Hematopoietic multipotent progenitor cell (in vitro differentiated cells): Measurements from ENCODE around the gene DOK6. TPM values are rescaled to one million over a fixed set of nuclear protein-coding genes. Genes with fewer than 3 reads are reported as not detected.

Source experiments
- DNase-seq, 3 donors: peaks; one replicate each; pipeline ENCODE4 v3.0.0-alpha.2; 2011 to 2015; ENCODE audit warnings: low read depth in 2 of 3, low spot score in 2 of 3
- total RNA-seq: library from RNA; depleted of rRNA; stranded (reverse); fragments of >200 nt; gene quantifications from one replicate; pipeline ENCODE4 v1.2.3, GENCODE V29; 2012

DOK6 gene
- total RNA-seq, 1 donor = 1.3 TPM

DNA sequence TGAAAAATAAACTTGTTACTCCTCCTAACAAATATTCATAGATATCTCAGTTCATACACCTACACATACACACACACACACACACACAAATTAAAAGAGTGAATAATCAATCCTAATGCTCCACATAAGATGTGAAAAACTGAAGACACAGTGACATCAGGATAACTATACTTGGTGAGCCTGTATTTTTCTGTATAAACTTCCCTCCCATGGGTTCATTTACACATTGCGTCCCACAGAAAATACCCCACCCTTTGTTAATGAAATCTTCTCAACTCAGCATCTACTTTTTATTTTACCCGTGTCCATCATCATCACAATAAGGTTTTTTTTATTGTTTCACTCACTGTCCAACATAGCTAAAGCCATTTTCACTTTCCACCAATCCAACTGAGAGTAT, 486.6 kb downstream of the DOK6 start:
- no peak for DNase-seq

DNA sequence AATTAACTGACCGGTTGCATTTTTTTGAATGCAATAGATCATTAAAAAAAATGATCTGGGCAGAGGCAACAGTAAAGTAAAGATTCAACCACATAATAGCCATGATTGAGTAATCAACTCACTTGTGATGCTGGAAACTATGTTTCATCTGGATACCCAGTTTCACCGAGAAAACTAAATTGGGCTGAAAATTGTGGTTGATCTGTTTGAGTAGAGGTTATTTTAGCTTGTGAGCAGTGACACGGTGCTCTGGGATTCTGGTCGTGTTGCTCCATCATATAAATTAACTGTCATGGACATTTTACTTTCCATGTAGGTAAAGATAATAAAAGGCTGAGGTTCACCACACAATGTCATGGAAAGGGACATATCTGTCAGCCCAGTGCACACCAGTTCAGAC, 488.3 kb downstream of the DOK6 start:
- DNase-seq = no peak

DNA sequence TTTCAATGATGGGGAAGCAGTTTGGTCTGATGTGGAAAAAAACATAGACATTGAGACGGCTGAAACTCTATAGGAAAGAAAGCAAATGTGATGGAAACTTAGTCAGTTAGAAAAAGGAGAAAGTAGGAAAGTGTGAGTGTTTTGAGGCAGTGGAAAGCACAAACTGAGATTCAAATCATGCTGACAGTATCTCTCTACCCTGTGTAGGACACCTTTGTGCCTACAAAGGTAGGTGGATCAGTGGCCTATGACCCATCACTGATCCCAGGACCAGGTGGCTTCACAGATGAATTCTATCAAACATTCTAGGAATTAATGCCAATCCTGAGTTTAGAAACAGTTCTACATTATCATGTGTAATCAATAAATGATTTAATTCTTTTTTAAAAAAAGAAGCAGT, 489.9 kb downstream of the DOK6 start:
- no peak for DNase-seq

DNA sequence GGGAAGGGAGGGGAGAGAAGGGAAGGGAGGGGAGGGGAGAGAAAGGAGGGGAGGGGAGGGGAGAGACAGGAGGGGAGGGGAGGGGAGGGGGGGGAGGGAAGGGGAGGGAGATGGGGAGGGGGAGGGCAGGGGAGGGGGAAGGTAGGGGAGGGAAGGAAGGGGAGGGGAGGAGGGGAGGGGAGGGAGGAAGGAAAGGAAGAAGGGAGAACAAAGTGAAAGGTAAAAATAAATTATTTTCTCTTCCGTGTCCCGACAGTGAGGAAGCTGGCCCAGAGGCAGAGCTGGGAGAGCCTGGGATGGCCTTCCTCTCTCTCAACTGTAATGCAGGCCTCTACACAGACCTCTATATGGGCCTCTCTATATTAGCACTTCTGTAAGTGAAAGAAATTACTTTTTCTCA, 493.8 kb downstream of the DOK6 start:
- DNase-seq = no peak

DNA sequence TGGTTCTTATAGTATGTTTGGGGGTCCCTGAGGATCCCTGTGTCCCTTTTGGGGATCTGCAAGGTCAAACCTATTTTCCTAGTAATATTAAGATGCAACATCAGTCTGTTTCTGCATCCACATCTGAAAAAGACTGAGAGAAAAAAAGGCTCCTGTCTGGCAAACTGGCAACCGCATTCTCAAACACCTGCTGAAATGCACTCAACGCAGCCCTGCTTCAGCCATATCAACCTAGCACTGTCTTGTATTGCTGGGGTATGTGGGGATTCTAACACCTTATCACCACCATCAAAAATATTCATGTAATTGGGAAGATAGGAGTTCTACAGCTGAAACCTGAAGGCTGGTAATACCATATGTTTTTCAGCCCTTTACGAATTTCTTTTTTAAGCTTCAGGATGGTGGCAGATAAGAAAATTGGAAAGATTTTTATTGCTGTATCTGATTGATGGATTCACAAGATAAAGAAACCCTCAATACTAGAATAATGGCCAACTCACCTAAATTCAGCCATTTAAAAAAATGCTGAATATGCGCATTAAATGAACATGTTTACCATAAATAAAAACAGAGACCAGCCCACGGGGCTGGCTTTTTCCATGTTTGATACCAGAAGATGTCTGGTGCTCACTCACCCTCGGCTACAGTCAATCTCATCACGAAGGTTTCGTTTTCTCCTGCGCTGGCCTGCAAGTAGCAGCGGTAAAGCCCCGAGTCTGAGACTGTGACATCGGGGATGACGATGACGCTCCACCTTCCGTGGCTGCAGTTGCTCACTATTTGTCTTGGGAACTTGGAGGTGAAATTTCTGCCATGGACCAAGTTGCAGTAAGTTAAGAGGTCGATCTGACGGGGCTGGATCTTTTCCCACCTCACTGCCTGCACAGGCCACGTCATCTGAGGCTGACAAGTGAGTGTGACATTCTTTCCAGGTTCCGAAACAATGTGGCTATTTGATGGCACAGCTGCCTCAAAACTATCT, 494.7 kb downstream of the DOK6 start:
- no peak for DNase-seq

DNA sequence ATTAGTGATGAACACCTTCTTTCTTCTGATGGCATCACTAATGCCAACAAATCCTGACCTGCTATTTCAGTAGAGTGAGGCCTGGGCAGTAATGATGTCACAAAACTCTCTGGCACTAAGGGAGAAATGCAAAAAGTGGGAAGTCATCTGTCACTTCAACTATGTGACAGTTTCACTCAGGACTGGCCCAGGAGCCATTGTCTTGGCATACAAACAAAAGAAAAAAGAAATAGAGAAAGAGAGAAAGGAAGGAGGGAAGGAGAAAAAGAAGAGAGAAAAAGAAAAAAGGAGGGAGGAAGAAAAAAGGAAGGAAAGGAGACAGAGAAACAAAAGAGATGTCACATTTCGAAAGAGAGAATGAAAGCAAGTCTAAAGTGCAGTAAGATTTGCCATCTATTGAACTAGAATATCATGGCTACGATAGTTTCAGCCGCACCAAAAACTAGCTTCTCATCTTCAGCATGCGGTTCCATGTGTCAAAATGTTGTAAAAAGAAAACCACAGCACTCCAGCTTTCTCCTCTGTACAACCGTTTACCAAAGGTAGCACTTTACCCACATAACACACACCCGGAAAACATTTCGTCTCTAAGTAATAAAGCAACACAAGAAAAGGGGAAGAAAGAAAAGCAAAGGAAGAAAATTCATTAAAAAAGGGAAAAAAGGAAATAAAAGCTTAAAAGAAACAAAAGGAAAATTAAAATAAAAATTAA, 496.9 kb downstream of the DOK6 start:
- peak in 1 of 3 donors; percentile 14 for DNase-seq

DNA sequence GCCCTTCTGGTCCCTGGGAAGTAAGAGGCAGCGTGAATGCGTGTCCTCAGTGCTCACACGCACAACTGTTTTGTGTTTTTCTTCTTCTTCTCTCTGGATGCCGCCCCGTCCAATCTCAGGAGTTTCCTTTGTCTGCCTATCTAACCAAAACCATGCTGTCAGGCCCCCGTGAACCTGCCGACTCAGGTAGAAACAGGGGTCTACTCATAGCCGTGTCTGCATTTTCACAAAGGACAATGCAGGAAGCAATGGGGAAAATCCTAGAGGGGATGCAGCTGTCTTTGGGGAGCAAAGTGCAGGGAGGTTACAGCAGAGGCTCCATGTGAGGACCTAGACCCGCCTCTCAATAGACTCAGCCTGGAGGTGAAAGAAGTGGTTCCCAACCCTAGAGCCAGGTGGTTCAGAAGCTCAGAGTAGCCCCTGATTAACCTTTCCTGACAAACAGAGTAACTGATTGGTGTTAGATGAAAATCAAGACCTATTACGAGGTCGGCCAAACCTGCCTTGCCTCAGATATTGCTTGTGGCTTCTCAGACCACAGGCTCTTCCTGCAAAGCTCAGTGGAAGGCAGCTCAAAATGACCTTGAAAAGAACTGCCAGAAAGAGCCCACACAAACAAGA, 497.7 kb downstream of the DOK6 start:
- peak in 1 of 3 donors; percentile 2 for DNase-seq
